ENCODE data around the gene DOK6. TPM values are rescaled to one million over a fixed set of nuclear protein-coding genes. Genes with fewer than 3 reads are reported as not detected.

DOK6 gene
- total RNA-seq, 1 experiment from 2014 or later: not detected

DNA sequence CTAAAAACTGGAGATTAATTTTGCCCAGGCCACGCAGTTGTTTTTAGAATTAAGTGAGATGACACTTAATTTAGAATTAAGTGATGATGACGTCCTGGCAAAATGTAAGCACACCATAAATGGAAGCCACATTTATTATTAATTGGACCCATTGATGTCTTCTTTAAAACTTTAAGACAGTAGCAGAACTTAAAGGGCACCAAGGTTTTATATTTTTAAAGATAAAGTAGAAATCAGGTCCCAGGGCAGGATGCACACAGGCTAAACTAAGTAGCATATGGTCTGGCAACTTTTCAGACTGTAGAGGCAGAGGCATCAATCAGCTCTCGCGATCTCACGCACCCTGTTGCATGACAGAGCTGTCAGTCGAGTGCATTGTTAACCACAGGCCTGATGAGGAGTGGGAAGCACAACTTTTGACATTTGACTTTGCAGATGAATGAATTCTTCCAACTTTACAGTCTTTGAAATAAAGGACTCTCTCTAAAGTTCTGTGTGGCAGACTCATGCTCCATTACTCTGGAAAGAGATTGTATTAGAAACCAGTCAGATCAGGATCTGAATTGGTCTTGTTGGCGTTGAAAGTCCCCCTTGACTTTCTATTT, 314.6 kb downstream of the DOK6 start:
- Mint-ChIP-seq H3K36me3 (ENCODE audit: insufficient read depth, unreplicated experiment) (no peaks in the 10 kb centered on the region), H3K4me1 (ENCODE audit: low read depth, unreplicated experiment) (no peaks in the 10 kb centered on the region), H3K27me3 (ENCODE audit: unreplicated experiment) (no peaks in the 10 kb centered on the region), H3K27ac (ENCODE audit: unreplicated experiment) (no peak overlapping the region), H3K4me3 (ENCODE audit: low read depth, unreplicated experiment) (no peak overlapping the region), H3K9me3 (ENCODE audit: low read depth, unreplicated experiment) (peaks cover 4% of the 10 kb centered on the region)
- no TSS peak for BruUV-seq (replicated peaks)
- intact Hi-C loops (cut with micrococcal nuclease; ENCODE audit: unreplicated experiment): no loop called here
- DNase-seq: no peak
- TF ChIP-seq, protein P1, sequence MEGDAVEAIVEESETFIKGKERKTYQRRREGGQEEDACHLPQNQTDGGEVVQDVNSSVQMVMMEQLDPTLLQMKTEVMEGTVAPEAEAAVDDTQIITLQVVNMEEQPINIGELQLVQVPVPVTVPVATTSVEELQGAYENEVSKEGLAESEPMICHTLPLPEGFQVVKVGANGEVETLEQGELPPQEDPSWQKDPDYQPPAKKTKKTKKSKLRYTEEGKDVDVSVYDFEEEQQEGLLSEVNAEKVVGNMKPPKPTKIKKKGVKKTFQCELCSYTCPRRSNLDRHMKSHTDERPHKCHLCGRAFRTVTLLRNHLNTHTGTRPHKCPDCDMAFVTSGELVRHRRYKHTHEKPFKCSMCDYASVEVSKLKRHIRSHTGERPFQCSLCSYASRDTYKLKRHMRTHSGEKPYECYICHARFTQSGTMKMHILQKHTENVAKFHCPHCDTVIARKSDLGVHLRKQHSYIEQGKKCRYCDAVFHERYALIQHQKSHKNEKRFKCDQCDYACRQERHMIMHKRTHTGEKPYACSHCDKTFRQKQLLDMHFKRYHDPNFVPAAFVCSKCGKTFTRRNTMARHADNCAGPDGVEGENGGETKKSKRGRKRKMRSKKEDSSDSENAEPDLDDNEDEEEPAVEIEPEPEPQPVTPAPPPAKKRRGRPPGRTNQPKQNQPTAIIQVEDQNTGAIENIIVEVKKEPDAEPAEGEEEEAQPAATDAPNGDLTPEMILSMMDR (IDR thresholded peaks at IDR 0.05; ENCODE audit: unreplicated experiment): no peak
- CTCF ChIA-PET: no interaction called here

DNA sequence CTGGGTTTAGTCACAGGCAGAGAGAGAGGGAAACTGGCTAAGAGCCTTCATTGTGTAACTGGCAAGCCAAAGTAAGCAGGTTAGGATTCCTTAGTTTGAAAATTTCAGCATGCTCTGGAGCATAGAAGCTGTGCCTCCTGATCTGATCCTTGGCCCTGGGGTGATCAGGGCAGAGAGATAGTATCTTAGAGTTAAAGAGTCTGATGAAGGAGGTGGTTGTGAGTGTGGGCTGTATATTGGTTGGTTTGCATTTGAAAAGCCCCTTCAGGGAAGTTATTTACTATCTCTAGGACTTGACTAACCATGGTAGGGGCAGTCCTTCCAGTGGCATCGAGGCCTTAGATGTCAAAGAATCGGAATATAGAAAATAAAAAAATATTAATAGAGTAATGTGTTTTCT, 316.9 kb downstream of the DOK6 start:
- H3K4me1 Mint-ChIP-seq (ENCODE audit: low read depth, unreplicated experiment): no peaks in the 10 kb centered on the region
- no TSS peak for BruUV-seq (replicated peaks)
- H3K27me3 Mint-ChIP-seq (ENCODE audit: unreplicated experiment): no peaks in the 10 kb centered on the region
- H3K36me3 Mint-ChIP-seq (ENCODE audit: insufficient read depth, unreplicated experiment): no peaks in the 10 kb centered on the region
- no peak overlapping the region for H3K4me3 Mint-ChIP-seq (ENCODE audit: low read depth, unreplicated experiment)
- no peak for DNase-seq
- peaks cover 4% of the 10 kb centered on the region for H3K9me3 Mint-ChIP-seq (ENCODE audit: low read depth, unreplicated experiment)
- CTCF ChIA-PET: no interaction called here
- no peak overlapping the region for H3K27ac Mint-ChIP-seq (ENCODE audit: unreplicated experiment)
- intact Hi-C loops (cut with micrococcal nuclease; ENCODE audit: unreplicated experiment): no loop called here
- TF ChIP-seq, protein P1 (IDR thresholded peaks at IDR 0.05; ENCODE audit: unreplicated experiment): no peak

DNA sequence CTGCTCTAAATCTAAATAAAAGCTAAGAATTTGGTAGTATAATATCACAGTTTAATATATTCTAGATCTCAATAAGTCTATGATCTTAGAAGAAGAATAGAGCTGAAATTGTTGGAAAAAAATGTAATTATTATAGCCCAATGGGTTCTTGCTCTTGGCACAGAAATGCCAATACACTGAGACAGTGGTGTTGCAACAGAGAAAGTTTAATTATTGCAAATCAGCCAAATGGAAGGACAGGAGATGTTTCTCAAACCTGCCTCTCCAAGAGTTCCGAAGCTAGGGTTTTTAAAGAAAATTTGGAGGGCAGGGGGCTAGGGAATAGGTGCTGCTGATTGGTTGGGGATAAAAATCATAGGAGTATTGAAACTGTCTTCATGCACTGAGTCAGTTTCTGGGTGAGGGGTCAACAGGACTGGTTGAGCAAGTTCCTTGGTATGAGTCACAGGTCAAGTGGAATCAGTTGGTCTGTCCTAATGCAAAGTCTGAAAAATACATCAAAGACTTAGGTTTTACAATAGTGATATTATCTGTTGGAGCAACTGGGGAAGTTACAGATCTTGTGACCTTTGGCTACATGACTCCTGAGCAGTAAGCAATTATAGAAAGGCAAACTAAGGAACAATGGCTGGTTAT, 318.3 kb downstream of the DOK6 start:
- no peak overlapping the region for H3K27ac Mint-ChIP-seq (ENCODE audit: unreplicated experiment)
- DNase-seq: no peak
- intact Hi-C loops (cut with micrococcal nuclease; ENCODE audit: unreplicated experiment): no loop called here
- BruUV-seq (replicated peaks): no TSS peak
- TF ChIP-seq, protein P1 (IDR thresholded peaks at IDR 0.05; ENCODE audit: unreplicated experiment): no peak
- no peaks in the 10 kb centered on the region for H3K27me3 Mint-ChIP-seq (ENCODE audit: unreplicated experiment)
- no peaks in the 10 kb centered on the region for H3K36me3 Mint-ChIP-seq (ENCODE audit: insufficient read depth, unreplicated experiment)
- H3K4me1 Mint-ChIP-seq (ENCODE audit: low read depth, unreplicated experiment): no peaks in the 10 kb centered on the region
- peaks cover 4% of the 10 kb centered on the region for H3K9me3 Mint-ChIP-seq (ENCODE audit: low read depth, unreplicated experiment)
- H3K4me3 Mint-ChIP-seq (ENCODE audit: low read depth, unreplicated experiment): no peak overlapping the region
- CTCF ChIA-PET: no interaction called here

DNA sequence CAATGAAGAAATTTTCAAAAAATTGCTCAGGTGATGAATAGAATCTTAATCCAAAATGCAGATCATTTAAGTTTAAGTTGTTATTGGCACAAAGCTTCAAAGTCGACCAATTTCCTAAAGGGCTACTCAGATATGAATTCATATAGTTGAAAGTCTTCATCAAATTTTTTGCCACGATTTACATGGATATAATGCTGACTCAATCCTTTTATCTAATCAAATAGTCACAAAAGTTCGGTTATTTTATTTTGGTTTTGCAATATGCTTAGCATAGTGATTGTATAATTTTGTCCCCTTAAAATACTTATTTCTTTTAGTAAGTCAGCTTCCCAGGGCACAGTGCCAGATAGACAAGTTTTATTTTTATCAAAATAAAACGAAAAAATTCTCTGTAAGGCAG, 319.7 kb downstream of the DOK6 start:
- intact Hi-C loops (cut with micrococcal nuclease; ENCODE audit: unreplicated experiment): no loop called here
- Mint-ChIP-seq H3K9me3 (ENCODE audit: low read depth, unreplicated experiment) (peaks cover 4% of the 10 kb centered on the region), H3K36me3 (ENCODE audit: insufficient read depth, unreplicated experiment) (no peaks in the 10 kb centered on the region), H3K27me3 (ENCODE audit: unreplicated experiment) (no peaks in the 10 kb centered on the region), H3K27ac (ENCODE audit: unreplicated experiment) (no peak overlapping the region), H3K4me3 (ENCODE audit: low read depth, unreplicated experiment) (no peak overlapping the region), H3K4me1 (ENCODE audit: low read depth, unreplicated experiment) (no peaks in the 10 kb centered on the region)
- TF ChIP-seq, protein P1 (IDR thresholded peaks at IDR 0.05; ENCODE audit: unreplicated experiment): no peak
- DNase-seq: no peak
- CTCF ChIA-PET: no interaction called here
- BruUV-seq (replicated peaks): no TSS peak

Measured in Calu3 (cell line).